HG03175 (cell line): ENCODE results near the gene NUDT22.

Experiments
- ATAC-seq: cut with Tn5 transposase; IDR thresholded peaks from one replicate; pipeline ENCODE4 v1.9.1; 2021; ENCODE audit warnings: mild to moderate bottlenecking, moderate library complexity; ENCODE audit not compliant: unreplicated experiment

The NUDT22 gene

DNA sequence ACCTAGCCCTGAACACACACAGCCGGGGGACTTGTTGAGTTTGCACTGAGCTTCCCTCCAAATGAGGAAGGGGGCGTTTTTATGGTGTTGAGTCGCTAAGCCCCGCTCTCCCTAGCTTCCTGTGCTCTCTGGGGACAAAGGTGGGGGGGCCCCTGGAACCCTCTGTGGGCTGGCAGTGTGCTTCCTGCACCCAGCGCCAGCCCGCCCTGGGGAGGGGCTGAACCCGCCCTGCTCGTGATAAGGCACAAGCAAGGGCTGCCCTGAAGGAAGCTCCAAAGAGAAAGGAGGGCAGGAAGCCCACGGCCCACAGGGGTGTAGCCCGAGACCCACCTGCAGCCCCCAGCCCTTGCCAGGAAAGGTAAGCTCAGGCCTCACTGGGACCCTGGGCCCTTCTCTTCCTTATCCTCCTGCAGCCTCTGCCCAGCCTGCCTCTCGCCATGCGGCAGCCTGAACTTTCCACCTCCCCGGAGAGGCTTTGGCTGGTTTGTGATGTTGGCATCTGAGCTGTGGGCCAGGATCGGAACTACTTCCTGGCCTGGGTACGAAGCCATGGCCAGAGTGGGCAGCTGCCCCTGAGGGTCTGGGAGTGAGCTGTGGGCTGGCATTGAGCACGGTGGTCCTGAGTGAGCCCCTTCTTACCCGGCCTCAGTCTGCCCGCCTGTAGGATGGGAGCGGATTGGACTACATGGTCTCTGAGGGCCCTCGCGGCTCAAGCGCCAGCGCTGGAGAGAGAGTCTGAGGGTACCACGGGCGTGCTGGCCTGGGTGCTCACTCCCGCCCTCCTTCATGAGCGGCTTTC is 19.4 kb upstream of the NUDT22 start, which contains the start of gene FERMT3:
TSS of gene FERMT3 (plus strand) at position 265 of the 799 bp plus-strand sequence. CDS start 644 bp downstream, outside the sequence.
- peak; percentile 31 for ATAC-seq

DNA sequence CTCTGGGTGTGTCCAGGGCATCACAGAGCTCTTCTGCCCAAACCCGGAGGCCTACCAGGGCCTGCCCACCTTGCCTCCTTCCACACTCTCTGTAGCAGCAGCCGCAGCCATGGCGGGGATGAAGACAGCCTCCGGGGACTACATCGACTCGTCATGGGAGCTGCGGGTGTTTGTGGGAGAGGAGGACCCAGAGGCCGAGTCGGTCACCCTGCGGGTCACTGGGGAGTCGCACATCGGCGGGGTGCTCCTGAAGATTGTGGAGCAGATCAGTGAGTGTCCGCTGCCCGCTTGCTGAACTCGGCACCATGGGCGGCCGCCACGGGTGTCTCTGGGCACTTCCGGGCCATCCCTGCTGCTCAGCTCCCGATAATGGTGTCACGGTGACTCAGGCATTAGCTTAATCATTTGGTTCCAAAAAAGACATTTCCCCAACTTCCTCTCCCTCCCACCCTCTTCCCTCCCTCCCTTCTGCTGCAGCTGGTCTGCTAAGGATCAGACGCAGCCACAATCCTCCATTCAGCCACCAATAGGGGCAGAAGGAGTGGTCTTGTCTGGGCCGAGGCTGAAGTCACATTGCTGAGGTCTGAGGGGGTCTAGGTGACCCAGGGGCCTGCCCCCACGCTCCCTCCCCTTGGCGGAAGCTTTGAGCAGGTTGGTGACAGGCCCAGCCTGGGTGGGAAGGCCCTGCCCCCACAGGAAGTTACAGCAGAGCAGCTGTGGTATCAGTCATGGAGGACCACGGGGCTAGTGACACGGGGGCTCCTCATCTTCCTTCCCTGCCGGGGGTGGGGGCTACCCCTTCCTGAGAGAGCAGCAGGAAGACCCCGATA is 18.6 kb upstream of the NUDT22 start:
- ATAC-seq: peak; percentile 61

DNA sequence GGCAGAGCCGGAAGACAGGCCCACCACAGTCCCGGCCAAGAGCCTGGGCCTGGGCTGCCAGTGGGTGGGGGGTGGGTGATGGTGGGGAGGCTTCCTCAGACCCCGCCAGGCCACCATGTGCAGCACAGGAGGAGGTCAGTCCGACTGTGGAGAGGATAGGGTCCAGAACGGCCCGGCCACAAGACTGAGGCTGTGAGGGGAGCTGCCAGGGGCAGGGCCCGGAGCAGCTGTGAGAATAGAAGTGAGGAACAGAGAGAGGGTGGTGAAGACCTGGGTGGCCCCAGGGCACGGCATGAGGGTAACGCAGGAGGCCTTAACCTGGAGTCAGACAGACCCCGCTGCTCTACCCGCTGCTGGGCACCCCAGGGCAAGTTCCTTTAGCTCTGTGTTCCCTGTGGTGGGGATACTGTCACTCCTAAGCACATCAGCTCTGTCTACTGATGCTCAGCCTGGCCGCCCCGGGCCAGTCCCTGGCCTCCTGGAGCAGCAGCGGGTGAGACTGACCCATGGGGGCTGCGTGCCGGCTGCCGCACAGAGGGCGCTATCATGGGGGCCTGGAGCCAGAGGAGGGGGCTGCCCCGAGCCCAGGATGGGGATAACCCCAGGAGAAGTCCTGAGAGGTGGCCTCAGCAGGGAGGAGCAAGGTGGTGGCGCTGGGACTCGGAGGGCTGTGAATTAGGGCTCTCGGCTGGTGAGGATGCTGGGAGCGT is 17.8 kb upstream of the NUDT22 start:
- ATAC-seq: peak; percentile 10

DNA sequence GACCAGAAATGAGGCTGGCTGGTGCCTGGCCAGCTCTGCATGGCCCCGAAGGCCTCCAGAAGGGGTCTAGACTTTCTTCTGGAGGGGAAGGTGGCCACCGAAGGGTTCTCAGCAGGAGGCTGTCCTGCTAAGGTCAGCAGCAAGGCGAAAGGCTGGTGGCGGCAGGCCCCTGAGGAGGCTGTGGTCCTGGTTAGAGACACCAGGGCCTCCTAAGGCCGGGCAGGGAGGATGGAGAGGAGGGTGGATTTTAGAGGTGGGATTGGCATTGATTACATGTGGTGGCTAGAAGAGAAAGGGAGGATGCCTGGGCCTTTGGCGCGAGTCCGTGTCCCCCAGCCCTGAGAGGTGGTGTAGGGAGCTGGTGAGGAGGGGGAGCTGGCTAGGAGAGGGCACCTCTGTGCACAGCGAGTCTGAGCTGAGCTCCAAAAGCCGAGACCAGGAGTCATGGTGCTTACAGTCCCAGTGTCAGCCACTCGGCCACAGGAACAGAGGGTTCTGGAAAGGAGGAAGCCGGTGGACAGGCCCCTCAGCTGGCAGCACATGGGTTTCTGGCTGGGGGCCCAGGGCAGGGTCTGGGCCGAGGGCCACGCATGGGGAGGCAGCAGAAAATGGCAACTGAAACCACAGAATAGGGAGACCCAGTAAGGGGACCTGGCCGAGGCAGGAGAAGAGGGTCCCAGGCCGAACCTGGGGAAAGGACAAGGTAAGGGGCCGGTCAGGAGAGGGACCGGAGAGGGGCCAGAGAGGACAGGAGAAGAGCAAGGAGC is 17.1 kb upstream of the NUDT22 start:
- no peak for ATAC-seq

DNA sequence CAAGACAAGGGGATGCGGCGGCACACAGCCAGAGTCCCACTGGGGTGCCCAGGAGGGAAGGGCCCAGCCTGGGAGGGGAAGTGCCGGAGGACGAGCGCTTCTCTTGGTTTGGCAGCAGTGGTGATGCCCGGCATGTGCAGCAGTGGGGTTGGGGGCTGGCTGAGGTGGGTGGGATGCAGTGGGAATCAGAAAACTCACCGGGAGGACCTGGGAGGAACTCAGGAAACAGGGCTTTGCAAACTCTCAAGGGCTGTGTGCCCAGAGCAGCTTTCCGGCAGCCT is 16.6 kb upstream of the NUDT22 start:
- no peak for ATAC-seq

DNA sequence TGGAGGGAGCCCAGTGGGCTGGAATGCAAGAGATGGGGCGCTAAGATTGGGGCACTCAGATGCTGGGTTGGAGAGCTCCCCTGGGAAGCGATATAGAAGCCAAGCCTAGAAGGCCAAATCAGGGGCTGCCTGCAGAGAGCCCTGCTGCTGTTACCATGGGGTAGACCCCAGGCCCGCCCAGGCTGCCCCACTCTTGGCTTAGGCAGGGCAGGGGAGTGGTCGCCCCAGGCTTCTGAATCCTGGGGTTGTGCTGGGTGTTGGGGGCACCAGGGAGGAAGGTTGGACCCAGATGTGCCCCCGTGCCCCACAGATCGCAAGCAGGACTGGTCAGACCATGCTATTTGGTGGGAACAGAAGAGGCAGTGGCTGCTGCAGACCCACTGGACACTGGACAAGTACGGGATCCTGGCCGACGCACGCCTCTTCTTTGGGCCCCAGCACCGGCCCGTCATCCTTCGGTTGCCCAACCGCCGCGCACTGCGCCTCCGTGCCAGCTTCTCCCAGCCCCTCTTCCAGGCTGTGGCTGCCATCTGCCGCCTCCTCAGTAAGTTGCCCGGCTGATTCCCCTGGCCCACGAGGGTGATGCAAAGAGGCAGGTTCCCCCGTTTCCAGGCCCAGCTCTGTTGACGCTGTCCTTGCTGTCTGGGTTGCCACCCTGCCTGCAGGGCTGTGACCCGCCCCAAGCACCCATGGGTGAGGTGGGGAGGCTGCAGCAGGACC is 15.6 kb upstream of the NUDT22 start:
- ATAC-seq: no peak

DNA sequence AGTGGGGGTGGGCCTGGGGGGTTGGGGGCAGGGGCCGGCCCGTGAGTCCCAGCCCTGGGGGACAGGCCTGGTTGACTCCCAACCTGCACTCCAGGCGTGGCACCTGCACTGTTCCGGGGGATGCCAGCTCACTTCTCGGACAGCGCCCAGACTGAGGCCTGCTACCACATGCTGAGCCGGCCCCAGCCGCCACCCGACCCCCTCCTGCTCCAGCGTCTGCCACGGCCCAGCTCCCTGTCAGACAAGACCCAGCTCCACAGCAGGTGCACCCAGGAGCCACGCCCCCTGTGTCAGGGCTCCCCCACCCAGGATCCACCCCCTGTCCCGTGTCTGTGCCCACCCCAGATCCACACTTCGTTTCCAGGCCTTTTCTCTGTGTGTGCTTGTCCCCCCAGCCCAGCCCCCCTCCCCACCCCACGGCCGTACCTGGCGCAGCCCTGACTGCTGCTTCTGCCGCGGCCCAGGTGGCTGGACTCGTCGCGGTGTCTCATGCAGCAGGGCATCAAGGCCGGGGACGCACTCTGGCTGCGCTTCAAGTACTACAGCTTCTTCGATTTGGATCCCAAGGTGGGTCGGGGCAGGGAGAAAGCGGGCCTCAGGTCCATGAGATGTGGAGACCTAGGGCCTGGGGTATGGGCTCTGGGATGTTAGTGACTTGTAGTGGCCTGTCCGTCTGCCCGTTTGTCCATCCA is 14.7 kb upstream of the NUDT22 start:
- ATAC-seq: no peak

DNA sequence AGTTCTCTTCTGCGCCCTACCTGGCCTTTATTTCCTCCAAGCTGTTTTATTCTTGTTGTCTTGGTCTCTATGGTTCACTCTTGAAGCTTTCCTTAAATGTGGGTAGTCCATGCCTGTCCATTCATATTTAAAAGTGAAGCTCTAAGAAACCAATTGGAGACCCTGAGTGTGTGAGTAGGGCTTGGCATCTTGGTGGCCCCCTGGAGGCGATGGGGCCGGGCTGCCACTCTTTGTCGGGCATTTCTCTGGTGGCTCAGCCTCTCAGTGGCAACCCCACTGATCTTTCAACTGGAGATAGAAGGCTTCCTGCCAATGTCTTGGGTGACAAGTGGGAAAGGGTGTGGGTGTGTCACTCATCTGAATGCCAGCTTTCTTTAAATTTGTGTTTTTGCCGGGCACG is 9.2 kb upstream of the NUDT22 start:
- ATAC-seq: no peak

DNA sequence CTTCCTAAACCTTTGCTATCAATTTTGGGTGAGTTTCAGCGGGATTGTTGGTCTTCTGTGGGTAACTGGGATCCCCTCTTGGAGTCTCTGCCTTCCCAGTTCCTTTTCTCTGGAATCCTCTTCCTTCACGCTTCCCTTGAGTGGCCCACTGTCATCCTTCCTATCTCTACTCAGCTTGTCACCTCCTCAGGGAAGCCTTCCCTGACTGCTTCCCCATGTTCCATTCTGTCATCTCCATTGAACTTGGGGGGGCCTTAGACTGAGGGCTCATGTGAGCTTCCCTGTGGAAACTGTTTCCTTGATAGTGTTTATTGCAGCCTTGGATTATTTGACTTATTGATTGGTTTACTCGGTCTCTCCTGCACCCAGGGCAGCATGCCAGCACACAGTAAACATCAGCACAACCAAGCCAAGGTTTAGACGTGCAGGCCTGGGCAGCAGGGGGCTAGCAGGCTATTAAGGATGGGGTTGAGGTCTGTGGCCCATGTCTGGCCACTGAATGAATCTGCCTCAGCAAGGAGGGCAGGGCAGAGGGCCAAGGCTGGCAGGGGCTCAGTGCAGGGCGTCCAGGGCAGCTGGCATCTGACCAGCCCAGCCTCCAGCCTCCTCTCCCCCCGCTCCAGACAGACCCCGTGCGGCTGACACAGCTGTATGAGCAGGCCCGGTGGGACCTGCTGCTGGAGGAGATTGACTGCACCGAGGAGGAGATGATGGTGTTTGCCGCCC is 7.3 kb upstream of the NUDT22 start:
- no peak for ATAC-seq

DNA sequence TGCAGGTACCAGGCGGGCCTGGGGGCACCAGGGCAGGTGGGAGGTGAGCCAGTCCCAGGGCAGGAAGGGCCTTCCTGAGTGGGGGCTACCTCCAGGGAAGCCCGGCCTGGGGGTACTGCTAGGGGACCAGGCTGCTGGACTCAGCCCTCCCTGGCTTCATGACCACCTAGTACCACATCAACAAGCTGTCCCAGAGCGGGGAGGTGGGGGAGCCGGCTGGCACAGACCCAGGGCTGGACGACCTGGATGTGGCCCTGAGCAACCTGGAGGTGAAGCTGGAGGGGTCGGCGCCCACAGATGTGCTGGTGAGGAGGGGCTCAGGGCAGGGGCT is 6.8 kb upstream of the NUDT22 start:
- no peak for ATAC-seq

DNA sequence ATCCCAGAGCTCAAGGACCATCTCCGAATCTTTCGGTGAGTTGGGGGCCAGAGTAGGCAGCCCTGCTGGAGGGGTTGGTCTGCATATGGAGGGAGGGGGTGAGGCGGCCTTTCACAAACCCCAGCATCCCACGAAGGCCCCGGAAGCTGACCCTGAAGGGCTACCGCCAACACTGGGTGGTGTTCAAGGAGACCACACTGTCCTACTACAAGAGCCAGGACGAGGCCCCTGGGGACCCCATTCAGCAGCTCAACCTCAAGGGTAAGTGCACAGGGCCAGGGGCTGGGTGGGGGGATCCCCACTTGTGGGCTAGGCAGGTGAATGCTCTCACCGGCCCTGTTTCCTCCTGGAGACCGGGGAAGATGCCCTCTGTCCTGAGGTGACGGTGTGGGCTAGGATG is 6.3 kb upstream of the NUDT22 start:
- no peak for ATAC-seq

DNA sequence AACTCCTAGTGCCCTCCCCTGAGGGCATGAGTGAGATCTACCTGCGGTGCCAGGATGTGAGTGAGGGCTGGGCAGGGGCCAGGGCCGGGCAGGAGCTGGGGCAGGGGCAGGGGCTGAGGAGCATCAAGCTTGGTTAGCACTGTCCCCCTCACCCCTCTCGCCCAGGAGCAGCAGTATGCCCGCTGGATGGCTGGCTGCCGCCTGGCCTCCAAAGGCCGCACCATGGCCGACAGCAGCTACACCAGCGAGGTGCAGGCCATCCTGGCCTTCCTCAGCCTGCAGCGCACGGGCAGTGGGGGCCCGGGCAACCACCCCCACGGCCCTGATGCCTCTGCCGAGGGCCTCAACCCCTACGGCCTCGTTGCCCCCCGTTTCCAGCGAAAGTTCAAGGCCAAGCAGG is 5.8 kb upstream of the NUDT22 start:
- no peak for ATAC-seq

DNA sequence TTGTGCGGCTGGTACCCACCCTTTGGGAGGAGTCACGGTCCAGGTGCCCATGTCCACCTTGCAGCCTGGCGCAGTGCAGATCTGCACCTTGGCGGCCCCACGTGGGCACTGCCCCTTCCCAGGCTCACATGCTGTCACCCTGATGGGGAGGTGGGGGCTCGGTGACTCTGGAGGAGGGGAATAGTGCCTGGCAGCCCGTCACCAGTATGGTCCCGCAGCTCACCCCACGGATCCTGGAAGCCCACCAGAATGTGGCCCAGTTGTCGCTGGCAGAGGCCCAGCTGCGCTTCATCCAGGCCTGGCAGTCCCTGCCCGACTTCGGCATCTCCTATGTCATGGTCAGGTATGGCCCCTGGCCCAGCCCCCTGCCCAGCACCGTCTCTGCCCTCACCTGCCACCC is 5.3 kb upstream of the NUDT22 start:
- no peak for ATAC-seq

DNA sequence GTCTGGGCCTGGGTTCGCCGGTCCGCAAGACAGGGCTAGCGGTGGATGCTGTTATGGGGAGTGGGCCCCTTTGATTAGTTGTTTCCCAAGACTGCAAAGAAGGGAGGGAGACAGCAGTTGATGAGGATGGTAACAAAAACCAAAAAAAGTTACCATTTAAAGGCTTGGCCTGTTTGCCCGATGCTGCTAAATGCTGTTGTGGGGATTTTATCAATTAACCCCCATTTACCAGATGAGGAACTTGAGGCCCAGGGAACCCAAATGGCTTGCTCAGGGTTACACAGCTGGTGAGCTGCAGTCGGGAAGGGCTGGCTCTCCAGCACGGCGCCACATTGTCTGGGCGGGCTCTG is 3.4 kb upstream of the NUDT22 start:
- ATAC-seq: no peak

DNA sequence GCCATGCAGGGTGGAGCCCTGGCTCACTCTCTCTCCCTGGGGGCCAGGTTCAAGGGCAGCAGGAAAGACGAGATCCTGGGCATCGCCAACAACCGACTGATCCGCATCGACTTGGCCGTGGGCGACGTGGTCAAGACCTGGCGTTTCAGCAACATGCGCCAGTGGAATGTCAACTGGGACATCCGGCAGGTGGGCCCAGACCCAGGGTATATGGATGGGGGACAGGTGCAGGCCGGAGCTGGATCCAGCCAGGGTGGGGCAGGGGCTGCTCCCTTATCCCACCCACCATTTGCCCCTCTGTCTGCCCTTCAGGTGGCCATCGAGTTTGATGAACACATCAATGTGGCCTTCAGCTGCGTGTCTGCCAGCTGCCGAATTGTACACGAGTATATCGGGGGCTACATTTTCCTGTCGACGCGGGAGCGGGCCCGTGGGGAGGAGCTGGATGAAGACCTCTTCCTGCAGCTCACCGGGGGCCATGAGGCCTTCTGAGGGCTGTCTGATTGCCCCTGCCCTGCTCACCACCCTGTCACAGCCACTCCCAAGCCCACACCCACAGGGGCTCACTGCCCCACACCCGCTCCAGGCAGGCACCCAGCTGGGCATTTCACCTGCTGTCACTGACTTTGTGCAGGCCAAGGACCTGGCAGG is 2.9 kb upstream of the NUDT22 start:
- ATAC-seq: no peak

DNA sequence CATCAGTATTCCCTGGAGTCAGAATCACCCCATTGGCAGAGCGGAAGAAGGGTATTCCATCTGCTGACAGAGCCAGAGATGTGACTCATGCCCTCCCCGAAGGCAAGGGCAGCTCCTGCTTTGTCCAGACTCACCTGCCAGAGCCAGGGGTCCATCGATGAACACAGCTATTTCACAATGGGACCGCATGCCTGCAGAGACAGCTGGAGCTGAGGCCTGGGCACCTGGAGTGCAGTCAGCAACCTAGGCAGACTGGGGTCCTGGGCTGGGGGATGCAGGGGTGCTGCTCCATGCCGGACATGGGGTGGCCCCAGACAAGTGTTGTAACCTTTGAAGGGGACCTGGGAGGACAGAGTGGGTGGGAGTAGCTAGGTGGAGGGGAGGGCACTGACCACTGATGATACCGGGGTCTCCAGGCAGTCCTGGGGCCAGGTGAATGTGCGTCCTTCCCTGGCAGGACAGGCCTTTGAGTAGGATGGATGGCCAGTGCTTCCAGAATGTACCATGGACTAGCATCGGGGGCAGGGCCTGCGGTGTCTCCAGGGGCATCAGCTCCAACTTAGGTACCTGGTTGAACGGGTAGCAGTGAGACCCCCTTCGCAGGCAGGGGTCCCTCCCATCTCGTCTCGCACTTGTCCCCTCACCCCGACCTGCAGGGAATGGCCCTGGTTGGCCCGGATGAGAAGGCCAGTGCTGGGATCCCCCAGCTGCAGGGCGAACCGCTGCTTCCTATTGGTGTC is 1.8 kb upstream of the NUDT22 start:
- ATAC-seq: no peak

DNA sequence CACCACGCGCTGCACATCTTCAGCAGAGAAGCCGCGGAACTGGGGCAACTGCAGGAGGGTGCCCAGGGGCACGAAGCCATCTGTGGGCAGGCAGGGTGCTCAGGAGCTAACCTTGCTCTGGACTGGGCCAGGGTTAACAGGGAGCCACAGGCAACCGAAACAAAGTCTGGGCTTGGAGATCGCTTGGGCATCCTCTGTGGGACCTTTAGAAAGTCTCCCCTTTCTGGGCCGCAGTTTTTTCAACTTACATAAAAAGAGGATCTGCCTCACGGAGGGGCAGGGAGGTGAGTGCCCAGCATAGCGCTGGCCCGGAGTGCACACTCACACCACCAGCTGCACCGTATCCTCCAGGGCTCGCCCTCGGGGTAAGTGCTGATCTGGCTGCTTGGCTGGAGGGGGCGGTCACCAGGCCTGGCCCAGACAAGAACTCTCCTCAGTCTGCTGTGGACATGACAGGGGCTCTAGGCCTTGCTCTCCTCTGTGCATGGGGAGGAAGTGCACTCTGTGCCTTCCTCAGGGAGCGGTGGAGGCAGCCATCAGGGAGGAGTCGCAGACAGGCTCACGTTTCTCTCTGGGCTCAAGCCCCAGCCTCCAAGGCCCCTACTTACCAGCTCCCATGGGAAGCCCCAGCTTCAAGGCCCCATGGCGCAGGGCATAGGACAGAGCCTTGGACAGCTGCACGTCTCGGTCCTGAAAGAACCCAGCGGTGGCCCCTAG is 1.0 kb upstream of the NUDT22 start:
- ATAC-seq: no peak
